ENCODE results near the gene CPLX4. TPM values are rescaled to one million over a fixed set of nuclear protein-coding genes. Genes with fewer than 3 reads are reported as not detected.

Gene CPLX4
- total and polyA plus RNA-seq, 2 of the 8 experiments (the other 6 are each of a cell fraction or from before 2014, with no cell fraction given), result not detected

DNA sequence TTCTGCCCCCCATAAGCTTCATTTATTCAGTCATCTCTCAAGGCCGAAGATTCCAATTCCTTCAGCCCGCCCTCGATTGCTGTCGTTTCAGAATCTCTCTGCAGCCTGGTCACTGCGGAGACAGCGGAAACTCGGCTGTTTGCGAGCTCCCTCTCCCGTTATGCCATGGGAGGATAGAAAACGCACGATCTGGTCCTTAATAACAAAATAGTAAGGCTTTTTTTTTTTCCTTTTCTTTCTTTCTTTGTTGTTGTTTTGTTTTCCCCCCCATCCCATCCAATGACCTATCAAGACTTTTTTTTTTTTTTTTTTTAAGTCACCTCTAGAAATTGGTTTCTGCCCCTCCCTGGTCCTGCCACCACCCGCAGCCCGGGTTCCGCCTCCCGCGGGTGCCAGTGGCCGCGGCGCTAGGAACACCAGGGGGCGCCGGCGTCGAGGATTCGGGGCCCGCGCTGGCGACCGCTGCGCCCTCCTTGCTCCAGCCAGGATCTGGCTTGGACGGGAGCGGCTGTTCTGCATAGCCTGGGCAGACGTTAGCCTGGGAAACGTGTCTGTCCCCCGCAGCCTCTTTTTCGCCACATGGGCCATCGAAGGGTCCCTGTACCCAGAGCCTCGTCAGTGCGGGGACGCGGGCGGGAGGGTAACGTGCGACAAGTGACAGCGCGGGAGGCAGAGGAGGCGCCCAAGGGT is 10.1 kb downstream of the CPLX4 start:
- Histone ChIP-seq H3K27me3 (replicated peaks in 1 of 4; ENCODE audit: control insufficient read depth in 3 of 4, extremely low read depth in 1 of 4, insufficient read depth in 3 of 4, low read length in 3 of 4) (peaks cover 0 to 13% (median 6%) of the 10 kb centered on the region in 4 experiments; a peak in 6 of 7 replicates), H2BK15ac (ENCODE audit: low read length) (no peak overlapping the region), H3K14ac (ENCODE audit: insufficient read length) (no peak overlapping the region), H3K79me1 (ENCODE audit: low read depth, low read length) (no peaks in the 10 kb centered on the region), H4K20me1 (replicated peaks in 1 of 2; ENCODE audit: control insufficient read depth in 1 of 2, insufficient read depth in 2 of 2, low read length in 2 of 2) (no peaks in the 10 kb centered on the region), H2BK5ac (ENCODE audit: low read depth, low read length) (no peak overlapping the region), H3K9ac (replicated peaks in 1 of 4; ENCODE audit: extremely low read depth in 1 of 4, low read depth in 3 of 4, low read length in 3 of 4) (no peak overlapping the region), H3K56ac (replicated peaks; ENCODE audit: insufficient read length, low read depth, low read length) (no peak overlapping the region), H3K27ac (ENCODE audit: low read depth, low read length) (no peak overlapping the region), H2AFZ (ENCODE audit: low read length) (peak overlapping the region; percentile 90; the same call in 1 of the 2 replicates), H2BK20ac (ENCODE audit: low read length) (no peak overlapping the region), H3K4ac (replicated peaks; ENCODE audit: insufficient read length, low read depth, low read length) (no peak overlapping the region), H3K79me2 (ENCODE audit: control insufficient read depth in 1 of 2, insufficient read depth in 2 of 2, low read length in 2 of 2) (no peaks in the 10 kb centered on the region), H4K5ac (ENCODE audit: insufficient read length, low read depth, low read length) (no peak overlapping the region), H2BK12ac (ENCODE audit: low read depth, low read length) (peak overlapping the region; percentile 50; the same call in 1 of the 2 replicates), H3K36me3 (ENCODE audit: control insufficient read depth in 2 of 4, insufficient read depth in 4 of 4, low read length in 3 of 4) (no peaks in the 10 kb centered on the region), H2AK5ac (ENCODE audit: low read depth, low read length) (no peak overlapping the region), H3K23me2 (ENCODE audit: low read depth, low read length) (peaks cover 2% of the 10 kb centered on the region; the same call in 1 of the 2 replicates), H3K18ac (ENCODE audit: extremely low read depth, low read length) (no peak overlapping the region; the same call in 1 of the 2 replicates), H3K9me3 (ENCODE audit: insufficient read depth in 2 of 2, low read depth in 1 of 2, low read length in 1 of 2) (no peaks in the 10 kb centered on the region), H3K4me3 (ENCODE audit: extremely low read depth in 1 of 4, insufficient read depth in 2 of 4, low read depth in 3 of 4, low read length in 4 of 4) (peak overlapping the region; percentile 14 to 54 (median 47); a peak in 7 of 8 replicates), H2BK120ac (replicated peaks; ENCODE audit: low read depth, low read length) (no peak overlapping the region), H3K4me1 (replicated peaks in 1 of 4; ENCODE audit: control insufficient read depth in 3 of 4, insufficient read depth in 4 of 4, low read length in 3 of 4) (no peaks in the 10 kb centered on the region; a peak in 1 of 7 replicates), H3K4me2 (ENCODE audit: insufficient read depth in 1 of 2, low read depth in 2 of 2, low read length in 2 of 2) (peak overlapping the region; percentile 44 to 85), H4K91ac (replicated peaks; ENCODE audit: insufficient read length, low read length) (no peak overlapping the region), H3K23ac (ENCODE audit: insufficient read length) (no peak overlapping the region), H4K8ac (ENCODE audit: extremely low read depth, insufficient read depth, low read length) (peak overlapping the region; percentile 81; the same call in 1 of the 2 replicates)
- 9% methylated on average over 43 of the region's 46 CpGs; no CpG with 5 or more reads in 1 of the 2 experiments for WGBS, 2 experiments (ENCODE audit: extremely low coverage in 1 of 2, insufficient coverage in 1 of 2, insufficient read length in 1 of 2, insufficient replicate concordance in 2 of 2, low coverage in 1 of 2, low lambda C conversion rate in 2 of 2, missing lambda C conversion rate in 1 of 2)
- POLR2A ChIA-PET (ENCODE audit: partially characterized antibody), result interaction anchor here (1.1 to 1.6 kb wide), 2 partner anchors 16 to 94 kb away, joined by 3 read pairs; no protein-coding TSS in a partner anchor
- peak; percentile 15 to 89 for DNase-seq (ENCODE audit: low read depth in 1 of 2, low spot score in 2 of 2)
- CTCF ChIA-PET (ENCODE audit: partially characterized antibody), result interaction anchor here (0.6 to 4.8 kb wide), 41 partner anchors 10 to 1553 kb away, joined by 3 to 70 read pairs (median 4); partner anchors contain the start of genes CPLX4, LMAN1 and RAX
- FAIRE-seq, result no peak
- TF ChIP-seq KDM1A (IDR thresholded peaks at IDR 0.05; ENCODE audit: borderline replicate concordance, low read length) (peak; percentile 62), TCF12 (IDR thresholded peaks at IDR 0.05; ENCODE audit: low read depth, low read length) (no peak), MAX (IDR thresholded peaks at IDR 0.05) (peak; percentile 49), CBX8 (IDR thresholded peaks at IDR 0.05; ENCODE audit: borderline replicate concordance, low read depth, low read length) (no peak), RNF2 (IDR thresholded peaks at IDR 0.05; ENCODE audit: borderline replicate concordance, low read depth, low read length, missing control alignments, poor library complexity, severe bottlenecking) (no peak), E2F6 (IDR thresholded peaks at IDR 0.05) (peak; percentile 62)

Measured in H1 (cell line).